ENCODE measurements around the gene DPP9.

Gene DPP9

GRCh38 chr19:4707956-4708650 is 15.5 kb downstream of the DPP9 start:
- DNase-seq: no peak

GRCh38 chr19:4707322-4707721 is 16.3 kb downstream of the DPP9 start:
- DNase-seq: no peak

GRCh38 chr19:4705413-4706131 is 18.1 kb downstream of the DPP9 start:
- no peak for DNase-seq

- DNase-seq: no peak
Observed at GRCh38 chr19:4704317-4704673, 19.3 kb downstream of the DPP9 start.

GRCh38 chr19:4703671-4704316 is 19.8 kb downstream of the DPP9 start:
- DNase-seq: no peak

- no peak for DNase-seq
Observed at GRCh38 chr19:4702764-4703163, 20.9 kb downstream of the DPP9 start.

- no peak for DNase-seq
Observed at GRCh38 chr19:4701557-4701956, 22.1 kb downstream of the DPP9 start.

GRCh38 chr19:4700693-4700970 is 23.0 kb downstream of the DPP9 start:
- DNase-seq: no peak

GRCh38 chr19:4699826-4700692 is 23.6 kb downstream of the DPP9 start:
- no peak for DNase-seq

GRCh38 chr19:4697304-4697703 is 26.3 kb downstream of the DPP9 start:
- DNase-seq: no peak

GRCh38 chr19:4695224-4695731 is 28.4 kb downstream of the DPP9 start:
- DNase-seq: no peak

- no peak for DNase-seq
Observed at GRCh38 chr19:4694211-4694987, 29.2 kb downstream of the DPP9 start.

- DNase-seq: no peak
Observed at GRCh38 chr19:4693471-4694121, 30.0 kb downstream of the DPP9 start.

- DNase-seq: no peak
Observed at GRCh38 chr19:4693078-4693350, 30.6 kb downstream of the DPP9 start.

GRCh38 chr19:4692251-4693077 is 31.2 kb downstream of the DPP9 start:
- DNase-seq: no peak

GRCh38 chr19:4691373-4691772 is 32.3 kb downstream of the DPP9 start:
- DNase-seq: no peak

- DNase-seq: no peak
Observed at GRCh38 chr19:4690361-4690760, 33.3 kb downstream of the DPP9 start.

- DNase-seq: no peak
Observed at GRCh38 chr19:4689403-4689802, 34.2 kb downstream of the DPP9 start.

GRCh38 chr19:4688587-4688986 is 35.1 kb downstream of the DPP9 start:
- no peak for DNase-seq

- no peak for DNase-seq
Observed at GRCh38 chr19:4687396-4687795, 36.2 kb downstream of the DPP9 start.

GRCh38 chr19:4686700-4687099 is 36.9 kb downstream of the DPP9 start:
- no peak for DNase-seq
